ENCODE results near the gene MGAT5.

DNA sequence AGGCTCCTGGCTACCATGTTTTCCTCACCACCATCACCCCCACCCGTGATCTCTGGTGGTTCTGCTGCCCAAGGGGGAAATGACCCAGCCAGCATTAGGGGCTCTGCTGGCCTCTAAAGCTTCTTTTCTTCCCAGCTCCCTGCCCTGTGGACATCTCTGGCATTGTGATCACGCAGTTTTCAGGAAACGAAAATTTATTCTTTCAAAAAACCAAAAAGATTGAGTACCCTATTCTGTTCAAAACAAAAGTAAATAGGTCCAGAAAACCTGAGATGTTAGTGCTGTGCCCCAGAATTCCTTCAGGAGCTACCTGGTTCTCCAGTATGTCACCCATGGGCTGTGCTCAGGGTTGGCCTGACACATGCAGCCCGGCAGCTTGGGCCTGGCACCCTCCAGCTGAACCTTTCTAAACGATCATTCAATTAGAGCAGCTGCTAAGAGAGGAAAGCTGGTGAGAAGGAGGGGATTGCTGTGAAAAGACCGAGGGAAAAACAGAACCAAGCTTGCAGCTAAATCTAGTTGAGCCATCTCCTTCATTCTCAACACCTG, 157.5 kb downstream of the MGAT5 start:
- no peak for TF ChIP-seq PPARA (CRISPR knock-in tag; IDR thresholded peaks at IDR 0.05; ENCODE audit: borderline replicate concordance)
- no peak for TF ChIP-seq ZNF8 (CRISPR knock-in tag; IDR thresholded peaks at IDR 0.05)
- no peak for TF ChIP-seq ZC3H10 (CRISPR knock-in tag; IDR thresholded peaks at IDR 0.05)
- TF ChIP-seq, protein P1, sequence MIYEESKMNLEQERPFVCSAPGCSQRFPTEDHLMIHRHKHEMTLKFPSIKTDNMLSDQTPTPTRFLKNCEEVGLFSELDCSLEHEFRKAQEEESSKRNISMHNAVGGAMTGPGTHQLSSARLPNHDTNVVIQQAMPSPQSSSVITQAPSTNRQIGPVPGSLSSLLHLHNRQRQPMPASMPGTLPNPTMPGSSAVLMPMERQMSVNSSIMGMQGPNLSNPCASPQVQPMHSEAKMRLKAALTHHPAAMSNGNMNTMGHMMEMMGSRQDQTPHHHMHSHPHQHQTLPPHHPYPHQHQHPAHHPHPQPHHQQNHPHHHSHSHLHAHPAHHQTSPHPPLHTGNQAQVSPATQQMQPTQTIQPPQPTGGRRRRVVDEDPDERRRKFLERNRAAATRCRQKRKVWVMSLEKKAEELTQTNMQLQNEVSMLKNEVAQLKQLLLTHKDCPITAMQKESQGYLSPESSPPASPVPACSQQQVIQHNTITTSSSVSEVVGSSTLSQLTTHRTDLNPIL (CRISPR knock-in tag; IDR thresholded peaks at IDR 0.05; ENCODE audit: low read depth), result no peak
- no peak for TF ChIP-seq CSDC2 (CRISPR knock-in tag; IDR thresholded peaks at IDR 0.05)
- TF ChIP-seq, protein P2, sequence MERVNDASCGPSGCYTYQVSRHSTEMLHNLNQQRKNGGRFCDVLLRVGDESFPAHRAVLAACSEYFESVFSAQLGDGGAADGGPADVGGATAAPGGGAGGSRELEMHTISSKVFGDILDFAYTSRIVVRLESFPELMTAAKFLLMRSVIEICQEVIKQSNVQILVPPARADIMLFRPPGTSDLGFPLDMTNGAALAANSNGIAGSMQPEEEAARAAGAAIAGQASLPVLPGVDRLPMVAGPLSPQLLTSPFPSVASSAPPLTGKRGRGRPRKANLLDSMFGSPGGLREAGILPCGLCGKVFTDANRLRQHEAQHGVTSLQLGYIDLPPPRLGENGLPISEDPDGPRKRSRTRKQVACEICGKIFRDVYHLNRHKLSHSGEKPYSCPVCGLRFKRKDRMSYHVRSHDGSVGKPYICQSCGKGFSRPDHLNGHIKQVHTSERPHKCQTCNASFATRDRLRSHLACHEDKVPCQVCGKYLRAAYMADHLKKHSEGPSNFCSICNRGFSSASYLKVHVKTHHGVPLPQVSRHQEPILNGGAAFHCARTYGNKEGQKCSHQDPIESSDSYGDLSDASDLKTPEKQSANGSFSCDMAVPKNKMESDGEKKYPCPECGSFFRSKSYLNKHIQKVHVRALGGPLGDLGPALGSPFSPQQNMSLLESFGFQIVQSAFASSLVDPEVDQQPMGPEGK (CRISPR knock-in tag; IDR thresholded peaks at IDR 0.05; ENCODE audit: borderline replicate concordance), result no peak
- TF ChIP-seq, protein P3, sequence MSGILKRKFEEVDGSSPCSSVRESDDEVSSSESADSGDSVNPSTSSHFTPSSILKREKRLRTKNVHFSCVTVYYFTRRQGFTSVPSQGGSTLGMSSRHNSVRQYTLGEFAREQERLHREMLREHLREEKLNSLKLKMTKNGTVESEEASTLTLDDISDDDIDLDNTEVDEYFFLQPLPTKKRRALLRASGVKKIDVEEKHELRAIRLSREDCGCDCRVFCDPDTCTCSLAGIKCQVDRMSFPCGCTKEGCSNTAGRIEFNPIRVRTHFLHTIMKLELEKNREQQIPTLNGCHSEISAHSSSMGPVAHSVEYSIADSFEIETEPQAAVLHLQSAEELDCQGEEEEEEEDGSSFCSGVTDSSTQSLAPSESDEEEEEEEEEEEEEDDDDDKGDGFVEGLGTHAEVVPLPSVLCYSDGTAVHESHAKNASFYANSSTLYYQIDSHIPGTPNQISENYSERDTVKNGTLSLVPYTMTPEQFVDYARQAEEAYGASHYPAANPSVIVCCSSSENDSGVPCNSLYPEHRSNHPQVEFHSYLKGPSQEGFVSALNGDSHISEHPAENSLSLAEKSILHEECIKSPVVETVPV (CRISPR knock-in tag; IDR thresholded peaks at IDR 0.05), result no peak
- no peak for TF ChIP-seq RARB (CRISPR knock-in tag; IDR thresholded peaks at IDR 0.05)
- no peak for TF ChIP-seq TCF4 (CRISPR knock-in tag; IDR thresholded peaks at IDR 0.05; ENCODE audit: borderline replicate concordance)
- no peak for TF ChIP-seq BACH2 (CRISPR knock-in tag; IDR thresholded peaks at IDR 0.05; ENCODE audit: borderline replicate concordance)
- TF ChIP-seq OSR1 (CRISPR knock-in tag; IDR thresholded peaks at IDR 0.05), result no peak
- TF ChIP-seq TOX (CRISPR knock-in tag; IDR thresholded peaks at IDR 0.05; ENCODE audit: borderline replicate concordance), result no peak
- TF ChIP-seq ESRRG (CRISPR knock-in tag; IDR thresholded peaks at IDR 0.05), result no peak
- TF ChIP-seq ZFP30 (CRISPR knock-in tag; IDR thresholded peaks at IDR 0.05), result no peak
